COLO668 (cell line): ENCODE measurements around the gene IBSP.

Experiments
- DNase-seq: peaks from one replicate; lab custom pipeline; 2025; ENCODE audit not compliant: unreplicated experiment; lab: John Stamatoyannopoulos, UW

The IBSP gene, protein sequence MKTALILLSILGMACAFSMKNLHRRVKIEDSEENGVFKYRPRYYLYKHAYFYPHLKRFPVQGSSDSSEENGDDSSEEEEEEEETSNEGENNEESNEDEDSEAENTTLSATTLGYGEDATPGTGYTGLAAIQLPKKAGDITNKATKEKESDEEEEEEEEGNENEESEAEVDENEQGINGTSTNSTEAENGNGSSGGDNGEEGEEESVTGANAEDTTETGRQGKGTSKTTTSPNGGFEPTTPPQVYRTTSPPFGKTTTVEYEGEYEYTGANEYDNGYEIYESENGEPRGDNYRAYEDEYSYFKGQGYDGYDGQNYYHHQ

DNA sequence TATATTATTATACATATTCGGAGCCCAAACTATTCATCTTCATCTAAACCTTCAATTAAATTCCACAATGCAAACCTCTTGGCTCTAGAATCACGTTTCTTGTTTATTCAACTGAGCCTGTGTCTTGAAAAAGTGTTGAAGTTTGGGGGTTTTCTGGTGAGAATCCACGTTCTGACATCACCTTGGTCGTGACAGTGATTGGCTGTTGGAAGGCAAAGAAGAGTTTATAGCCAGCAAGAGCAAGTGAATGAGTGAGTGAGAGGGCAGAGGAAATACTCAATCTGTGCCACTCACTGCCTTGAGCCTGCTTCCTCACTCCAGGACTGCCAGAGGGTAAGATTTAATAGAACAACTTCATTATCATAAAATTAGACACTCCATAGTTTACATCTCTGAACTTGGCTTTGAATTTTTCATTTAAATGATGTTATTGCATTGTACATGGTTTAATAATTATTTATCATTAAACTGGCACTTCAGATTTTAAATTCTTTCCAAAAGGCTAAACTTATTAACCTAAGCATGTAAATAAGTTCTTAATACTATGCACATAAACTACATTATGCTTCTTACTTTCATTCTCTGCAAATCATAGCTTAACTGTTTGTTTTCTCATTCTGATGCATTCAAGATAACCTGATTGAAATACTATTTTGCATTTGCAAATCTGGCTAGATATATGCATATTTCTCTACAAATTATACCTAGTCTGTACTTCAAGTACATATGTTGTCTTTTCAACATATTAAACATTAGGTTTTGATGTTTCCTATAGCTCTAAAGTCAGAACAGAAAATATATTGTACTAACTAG is at the start of gene IBSP:
IBSP (plus strand) TSS at position 254 of the 813 bp plus-strand sequence. CDS start 2,808 bp downstream, outside the sequence.
- no peak for DNase-seq

DNA sequence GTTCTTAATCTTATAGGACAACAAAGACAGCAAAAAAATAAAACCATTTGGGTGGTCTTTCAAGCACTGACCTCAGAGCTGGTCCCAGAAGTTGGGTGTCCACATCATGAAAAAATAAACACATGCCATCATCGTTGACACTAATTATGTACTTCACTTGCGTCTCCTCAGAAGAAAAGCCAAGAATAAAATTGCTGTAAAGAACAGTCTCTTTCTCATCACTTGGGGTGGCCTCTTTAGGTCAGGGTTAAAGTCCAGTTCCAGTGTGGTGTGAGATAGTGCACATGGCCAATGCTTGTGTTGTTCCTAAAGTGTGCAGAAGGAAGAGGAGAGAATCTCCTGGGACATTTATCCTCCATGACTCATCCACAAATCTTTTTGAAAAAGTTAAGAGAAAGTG is 49.5 kb upstream of the IBSP start:
- DNase-seq = no peak

DNA sequence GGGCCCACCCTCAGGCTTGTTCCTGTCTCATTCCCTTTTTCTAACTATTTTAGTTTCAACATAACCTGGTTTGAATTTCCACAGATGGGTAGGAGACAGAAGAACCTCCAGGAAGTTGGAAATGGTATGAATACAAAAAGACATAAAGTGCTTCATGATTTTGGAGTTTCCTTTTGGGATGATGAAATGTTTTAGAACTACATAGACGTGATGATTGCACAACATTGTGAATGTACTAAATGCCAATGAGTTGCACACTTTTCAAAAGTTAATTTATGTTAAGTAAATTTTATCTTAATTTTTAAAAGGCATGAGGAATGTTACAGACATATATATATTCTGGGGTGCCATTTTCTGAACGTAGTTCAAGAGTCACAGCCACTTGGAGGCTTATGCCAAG is 41.1 kb upstream of the IBSP start:
- no peak for DNase-seq

DNA sequence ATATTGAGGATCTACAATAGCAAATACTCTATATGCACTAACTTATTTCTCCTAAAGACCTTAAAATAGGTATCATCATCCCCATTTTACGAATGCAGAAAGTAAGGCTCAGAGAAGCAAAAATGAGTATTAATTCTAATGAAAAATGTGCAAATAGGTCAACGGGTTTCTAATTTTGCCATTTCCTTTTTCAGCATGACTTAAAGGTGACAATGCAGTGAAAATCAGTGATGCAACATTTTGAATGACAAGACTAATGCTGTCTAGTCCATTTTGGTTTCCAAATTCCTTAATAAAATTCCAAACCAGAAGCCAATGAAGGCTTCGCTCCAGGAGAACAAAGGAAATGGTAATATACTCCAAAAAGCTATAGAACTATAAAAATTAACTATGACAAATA is 37.0 kb upstream of the IBSP start:
- DNase-seq = no peak

DNA sequence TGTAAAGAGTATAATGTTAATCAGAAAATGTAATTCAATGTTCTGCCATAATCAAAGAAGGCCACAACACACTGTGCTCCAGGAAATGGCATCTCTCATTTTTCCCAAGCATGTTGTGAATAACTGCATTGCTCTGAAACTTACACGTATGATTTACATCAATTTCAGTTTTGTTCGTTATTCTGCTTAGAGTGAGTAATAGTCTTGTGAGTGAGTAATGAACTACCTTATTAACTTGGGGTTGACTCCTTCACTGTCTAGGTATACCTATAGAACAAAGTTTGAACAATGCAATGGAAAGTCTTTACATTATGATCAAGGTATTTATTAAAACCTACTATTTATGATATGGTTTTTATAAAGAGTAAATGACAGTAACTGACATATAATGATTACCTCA is 17.8 kb upstream of the IBSP start:
- no peak for DNase-seq

DNA sequence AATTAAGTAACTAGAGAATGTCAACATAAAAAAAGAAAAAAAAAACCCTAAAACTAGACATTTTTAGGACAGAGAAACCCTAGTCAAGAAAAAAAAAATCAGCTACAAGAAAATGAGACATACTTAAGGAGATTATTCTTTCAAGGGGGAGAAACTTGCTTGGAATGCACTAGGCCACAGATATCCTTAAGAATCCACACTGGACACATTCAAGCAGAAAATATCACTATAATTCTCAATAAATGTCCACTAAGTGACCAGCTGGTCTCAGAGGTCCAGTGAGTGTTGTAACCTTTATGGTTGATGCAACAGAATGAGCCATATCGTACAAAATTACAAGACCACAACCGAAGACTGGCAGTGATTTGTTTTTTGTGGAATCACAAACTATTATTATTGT is 15.6 kb upstream of the IBSP start:
- no peak for DNase-seq

DNA sequence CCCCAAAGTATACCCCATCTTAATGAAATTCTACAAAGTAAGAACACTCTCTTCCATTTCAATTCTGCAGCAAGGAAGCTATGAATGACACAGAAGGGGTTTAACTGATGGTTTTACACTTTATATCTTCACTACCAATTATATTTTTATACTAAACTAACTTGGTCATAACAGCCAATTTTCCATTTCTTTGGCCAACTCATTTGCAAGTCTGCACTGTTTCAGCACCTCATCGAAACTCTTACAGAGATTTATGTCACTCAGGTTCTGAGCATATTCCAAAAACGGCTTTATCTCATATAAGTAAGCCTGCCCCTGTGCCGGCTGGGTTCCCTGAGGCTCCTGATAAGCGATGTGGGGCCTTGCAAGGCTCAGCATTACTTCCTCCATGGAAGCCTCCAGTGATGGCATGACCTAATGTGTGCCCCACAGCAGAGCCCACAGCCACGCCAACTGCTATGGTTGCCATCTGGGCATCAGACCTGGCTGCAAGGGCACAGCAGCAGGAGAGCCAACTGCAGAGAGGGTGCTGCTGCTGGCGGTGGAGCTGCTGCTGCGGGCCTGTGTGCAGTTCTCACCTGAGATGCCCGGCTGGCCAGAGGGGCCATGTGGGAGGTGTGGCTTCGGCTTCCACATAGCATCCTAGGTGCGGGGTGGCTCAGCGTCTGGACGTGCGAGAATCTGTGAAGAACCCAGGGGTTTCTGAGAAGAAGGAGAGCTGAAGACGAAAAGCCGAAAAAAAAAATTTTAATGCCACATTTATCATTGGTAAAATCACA is 13.4 kb upstream of the IBSP start:
- DNase-seq = no peak

DNA sequence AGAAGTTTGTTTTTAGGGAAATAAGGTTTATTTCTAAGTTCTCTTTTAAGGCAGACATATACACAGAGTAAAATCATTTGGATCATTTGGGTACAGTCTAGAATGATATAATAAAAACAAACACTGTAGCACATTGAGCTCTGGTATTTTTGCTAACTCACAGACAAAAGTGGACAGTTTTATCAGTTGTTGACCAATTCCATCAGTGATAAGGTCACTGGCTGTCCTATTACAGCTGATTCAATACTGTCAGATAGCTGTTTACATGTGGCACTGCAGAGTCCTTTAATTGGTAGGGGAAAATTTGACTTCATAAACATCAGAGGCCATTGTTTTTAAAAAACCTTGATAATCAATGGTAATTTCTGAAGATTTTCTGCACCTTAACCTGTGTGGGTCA is 3.5 kb downstream of the IBSP start:
- DNase-seq = no peak

DNA sequence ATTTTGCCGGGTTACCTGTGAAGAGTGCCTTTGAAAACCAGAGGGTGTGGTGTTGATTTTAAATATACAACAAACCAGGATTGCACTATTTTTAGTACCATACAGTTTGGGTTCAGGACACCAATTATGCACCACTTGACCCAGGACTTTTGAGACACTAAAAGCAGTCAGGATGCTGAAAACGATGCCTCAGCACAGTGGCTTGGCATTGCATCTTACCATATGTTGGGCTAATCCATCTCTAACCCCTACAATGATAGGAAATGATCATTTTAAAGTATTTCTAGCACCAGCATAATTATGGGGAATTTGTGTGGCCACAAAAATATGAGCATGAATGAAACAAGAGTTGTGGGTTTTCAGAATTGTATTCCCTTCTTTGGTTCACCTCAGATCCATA is 4.1 kb downstream of the IBSP start:
- no peak for DNase-seq

DNA sequence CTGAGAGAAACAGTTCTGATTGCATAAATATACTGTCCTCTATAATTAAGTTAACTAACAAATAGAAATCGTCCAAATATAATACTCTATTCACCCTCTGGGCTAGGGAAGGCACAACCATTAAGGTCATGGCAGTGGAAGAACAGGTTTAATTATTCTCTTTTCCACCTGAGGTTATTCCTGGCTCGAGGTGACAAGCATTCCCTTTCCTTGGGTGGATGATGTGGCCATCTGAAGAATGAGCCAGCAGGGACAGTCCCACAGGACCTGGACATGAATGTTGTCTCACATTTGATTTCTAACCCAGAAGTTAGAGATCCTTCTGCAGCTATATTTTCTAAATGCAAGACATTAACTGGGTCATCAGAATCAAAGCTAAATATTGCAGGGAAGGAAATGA is 5.5 kb downstream of the IBSP start:
- no peak for DNase-seq

DNA sequence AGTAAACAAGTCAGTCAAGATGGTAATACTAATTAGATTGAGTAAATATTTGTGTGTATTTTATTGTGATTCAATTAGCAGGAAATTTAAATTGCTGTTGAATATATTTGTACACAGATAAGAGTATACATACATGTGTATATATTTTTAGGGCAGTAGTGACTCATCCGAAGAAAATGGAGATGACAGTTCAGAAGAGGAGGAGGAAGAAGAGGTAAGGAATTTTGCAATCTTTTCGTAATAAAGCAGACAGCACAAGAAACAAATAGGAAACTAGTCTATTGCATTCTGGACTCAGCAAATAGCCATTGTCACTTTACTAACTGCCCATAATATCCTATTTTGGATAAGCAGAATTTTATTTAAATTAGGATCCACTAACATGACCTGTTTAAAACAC is 6.6 kb downstream of the IBSP start:
- DNase-seq = no peak

DNA sequence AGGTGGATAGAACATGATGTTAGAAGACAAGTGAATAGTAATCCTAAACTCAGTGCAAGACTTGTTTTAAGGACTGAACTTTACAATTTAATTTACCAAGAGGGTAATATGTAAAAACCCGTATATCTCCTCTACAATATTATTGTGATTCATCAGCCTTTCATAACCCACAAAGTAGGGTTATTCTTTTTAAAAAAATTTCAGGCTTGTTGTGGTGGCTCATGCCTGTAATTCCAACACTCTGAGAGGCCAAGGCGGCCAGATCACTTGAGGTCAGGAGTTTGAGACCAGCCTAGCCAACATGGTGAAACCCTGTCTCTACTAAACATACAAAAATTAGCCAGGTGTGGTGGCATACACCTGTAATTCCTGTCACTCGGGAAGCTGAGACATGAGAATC is 7.2 kb downstream of the IBSP start:
- no peak for DNase-seq

DNA sequence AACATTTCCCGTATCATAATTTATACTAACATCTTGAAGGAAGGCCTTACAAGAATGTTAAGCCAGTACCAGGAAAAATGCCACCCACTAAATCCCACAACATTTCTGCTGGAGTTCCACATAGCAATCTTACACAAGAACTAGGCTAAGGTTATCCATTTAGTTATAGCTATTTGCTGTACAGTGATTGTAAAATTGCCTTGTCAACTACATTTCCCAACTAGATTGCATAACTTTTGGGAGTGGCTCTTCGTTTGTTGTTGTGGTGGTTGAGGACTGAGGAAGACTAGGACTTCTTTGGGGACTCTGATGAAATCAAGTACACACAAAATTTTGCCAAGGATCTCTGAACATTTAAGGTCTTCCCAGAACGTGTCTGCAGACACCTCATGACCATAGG is 8.0 kb downstream of the IBSP start:
- DNase-seq = no peak

DNA sequence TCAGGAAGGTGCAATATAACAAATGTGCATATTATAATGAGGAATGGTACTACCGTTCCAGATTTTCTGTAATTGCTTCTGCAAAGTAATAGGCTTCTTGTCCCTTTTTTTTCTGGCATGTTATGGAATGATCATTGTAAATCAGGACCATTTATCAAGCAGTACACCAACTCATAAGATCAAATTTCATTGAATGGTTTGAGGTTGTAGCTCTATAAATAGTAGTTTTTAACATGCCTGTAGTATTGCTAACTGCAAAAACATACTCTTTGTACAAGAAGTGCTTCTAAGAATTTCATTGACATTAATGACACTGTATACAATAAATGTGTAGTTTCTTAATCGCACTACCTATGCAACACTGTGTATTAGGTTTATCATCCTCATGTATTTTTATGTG is 12.6 kb downstream of the IBSP start:
- no peak for DNase-seq

DNA sequence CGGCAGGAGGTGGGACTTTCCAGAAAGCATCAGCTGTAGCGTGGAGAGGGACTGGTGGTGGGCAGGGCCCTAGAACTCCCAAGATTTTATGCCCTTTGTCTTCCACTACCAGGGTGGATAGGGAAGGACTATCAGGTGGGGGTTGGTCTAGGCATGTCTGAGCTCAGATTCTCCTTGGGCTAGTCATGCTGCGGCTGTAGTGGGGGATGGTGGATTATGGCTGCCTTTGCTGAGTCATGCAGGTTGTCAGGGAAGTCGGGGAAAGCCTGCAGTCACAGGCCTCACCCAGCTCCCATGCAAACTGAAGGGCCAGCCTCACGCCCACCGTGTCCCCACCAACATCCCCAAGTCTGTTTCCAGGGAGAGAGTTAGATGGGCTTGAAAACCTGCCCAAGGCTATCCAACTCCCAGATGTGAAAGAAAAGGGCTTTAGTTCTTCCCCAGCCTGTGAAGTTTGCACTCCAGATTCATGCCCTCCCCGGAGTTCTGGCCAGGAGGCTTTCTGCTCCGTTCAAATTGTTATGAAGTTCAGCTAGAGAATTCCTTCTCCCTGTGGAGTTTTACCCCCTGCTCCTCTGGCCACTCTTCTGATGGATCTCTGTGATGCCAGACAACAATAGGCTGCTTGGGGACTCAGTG is 20.0 kb downstream of the IBSP start:
- DNase-seq = no peak

DNA sequence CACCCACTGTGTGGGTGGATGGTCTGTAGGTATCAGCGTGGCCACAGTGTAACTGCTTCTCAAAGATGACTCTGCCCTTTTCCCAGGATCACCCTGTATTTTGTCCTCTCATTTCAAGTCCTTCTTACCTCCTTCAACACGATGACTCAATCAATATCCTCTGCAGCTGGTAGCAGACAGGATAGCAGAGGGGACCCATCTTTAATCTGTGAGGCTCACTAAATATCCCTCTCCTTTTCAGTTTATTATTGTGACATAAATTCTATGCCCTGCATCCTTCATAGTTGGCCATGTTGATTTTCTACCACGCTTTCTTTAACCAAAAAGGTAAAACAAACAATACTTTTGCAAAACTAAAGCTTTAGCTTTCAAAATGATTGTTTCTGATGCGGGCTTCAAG is 23.8 kb downstream of the IBSP start:
- no peak for DNase-seq

DNA sequence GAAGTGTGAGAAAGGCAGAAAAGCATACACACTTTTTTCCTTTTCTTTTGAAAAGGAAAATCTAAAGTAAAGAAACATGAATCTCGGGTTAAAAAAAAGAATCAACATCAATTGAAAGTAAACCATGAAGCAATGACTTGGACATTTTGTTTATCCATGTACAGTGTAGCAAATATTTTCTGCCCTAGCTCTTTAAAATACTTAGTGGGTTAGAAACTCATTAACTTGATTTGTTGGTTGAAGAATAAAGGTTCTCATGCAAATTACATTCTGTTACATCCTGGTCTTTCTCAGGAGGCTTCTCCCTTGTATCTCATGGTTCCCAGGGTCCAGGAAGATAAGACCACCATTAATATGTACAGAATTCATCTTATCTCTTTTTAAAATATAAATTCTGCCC is 24.4 kb downstream of the IBSP start:
- DNase-seq = no peak

DNA sequence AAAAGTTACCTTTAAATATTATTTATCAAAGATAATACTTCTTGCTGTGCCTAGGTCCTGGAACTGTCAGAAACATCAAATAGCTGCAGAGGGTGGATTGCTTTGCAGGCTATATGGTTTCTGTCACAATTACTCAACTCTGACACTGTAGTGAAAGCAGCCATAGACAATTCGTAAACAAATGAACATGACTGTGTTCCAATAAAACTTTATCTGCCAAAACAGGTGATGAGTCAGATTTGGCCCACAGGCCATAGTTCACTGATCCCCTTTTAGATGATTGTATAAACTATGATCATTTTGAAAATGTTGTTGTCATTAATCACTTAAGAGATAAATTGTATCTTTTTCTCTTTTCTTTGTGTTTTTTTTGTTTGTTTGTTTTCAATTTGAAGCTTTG is 25.0 kb downstream of the IBSP start:
- DNase-seq = no peak

DNA sequence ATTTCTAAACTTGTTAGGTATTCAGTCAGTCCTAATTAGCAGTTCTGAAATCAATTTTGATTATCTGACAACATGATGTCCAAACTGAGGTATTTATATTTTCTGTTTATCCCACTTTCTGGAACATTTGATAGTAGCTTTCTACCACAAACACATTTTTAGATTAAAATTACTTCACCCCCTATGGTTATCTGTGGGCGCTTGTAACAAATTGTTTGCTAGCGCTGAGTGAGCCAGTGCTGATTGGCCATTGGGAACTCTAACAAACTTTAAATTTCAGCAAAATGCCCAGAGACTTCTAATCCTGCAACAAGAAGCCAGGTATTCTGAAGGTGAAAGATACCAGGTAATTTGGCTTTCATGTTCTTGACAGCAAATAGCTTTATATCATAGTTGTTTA is 33.3 kb downstream of the IBSP start, which contains the start of gene MEPE:
MEPE (plus strand) TSS at position 301 of the 400 bp plus-strand sequence. CDS start 1,746 bp downstream, outside the sequence.
- no peak for DNase-seq

DNA sequence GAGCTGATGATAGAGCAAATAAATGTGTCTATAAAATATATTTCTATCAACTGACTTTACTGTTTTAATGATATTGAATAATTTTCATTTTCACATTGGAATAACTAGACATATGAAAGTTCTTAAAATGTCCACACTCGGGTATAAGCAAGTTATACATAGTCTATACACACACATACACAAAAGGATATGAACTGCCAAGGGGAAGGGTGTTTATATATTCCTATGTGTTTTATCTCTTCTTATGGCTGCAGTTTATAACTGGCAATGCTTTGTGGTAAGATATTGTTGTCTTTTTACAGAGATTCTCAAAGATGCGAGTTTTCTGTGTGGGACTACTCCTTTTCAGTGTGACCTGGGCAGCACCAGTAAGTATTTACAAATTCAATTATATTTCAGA is 35.0 kb downstream of the IBSP start:
- DNase-seq = no peak

DNA sequence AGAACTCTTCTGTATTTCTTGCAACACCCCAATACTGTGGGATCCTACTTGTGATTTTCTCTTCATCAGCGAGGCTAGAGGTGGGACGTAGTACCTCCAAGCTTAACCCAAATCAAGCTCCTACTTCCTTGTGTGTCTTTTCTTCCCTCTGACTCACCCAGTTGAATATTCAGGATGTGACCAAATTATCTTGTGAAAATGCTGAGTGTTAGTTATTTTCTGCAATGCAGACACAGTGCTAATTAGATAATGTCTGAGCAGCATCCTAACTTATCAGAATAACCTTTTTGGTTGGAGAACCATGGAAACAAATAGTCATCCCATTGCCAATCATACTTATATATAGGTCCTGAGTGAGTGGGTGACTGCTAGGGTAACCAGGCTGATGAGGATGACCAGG is 35.8 kb downstream of the IBSP start:
- no peak for DNase-seq
